ENCODE measurements around the gene GRIK1.

GRCh38 chr21:29797155-29797554, 142.6 kb downstream of the GRIK1 start:
- TF ChIP-seq, protein P1, sequence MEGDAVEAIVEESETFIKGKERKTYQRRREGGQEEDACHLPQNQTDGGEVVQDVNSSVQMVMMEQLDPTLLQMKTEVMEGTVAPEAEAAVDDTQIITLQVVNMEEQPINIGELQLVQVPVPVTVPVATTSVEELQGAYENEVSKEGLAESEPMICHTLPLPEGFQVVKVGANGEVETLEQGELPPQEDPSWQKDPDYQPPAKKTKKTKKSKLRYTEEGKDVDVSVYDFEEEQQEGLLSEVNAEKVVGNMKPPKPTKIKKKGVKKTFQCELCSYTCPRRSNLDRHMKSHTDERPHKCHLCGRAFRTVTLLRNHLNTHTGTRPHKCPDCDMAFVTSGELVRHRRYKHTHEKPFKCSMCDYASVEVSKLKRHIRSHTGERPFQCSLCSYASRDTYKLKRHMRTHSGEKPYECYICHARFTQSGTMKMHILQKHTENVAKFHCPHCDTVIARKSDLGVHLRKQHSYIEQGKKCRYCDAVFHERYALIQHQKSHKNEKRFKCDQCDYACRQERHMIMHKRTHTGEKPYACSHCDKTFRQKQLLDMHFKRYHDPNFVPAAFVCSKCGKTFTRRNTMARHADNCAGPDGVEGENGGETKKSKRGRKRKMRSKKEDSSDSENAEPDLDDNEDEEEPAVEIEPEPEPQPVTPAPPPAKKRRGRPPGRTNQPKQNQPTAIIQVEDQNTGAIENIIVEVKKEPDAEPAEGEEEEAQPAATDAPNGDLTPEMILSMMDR (IDR thresholded peaks at IDR 0.05): no peak
- no peak for TF ChIP-seq POLR2AphosphoS5 (IDR thresholded peaks at IDR 0.05)
- no peak for TF ChIP-seq POLR2A (IDR thresholded peaks at IDR 0.05)

Measured in prostate gland (tissue), 2 donors.